Activated T-helper 1 cell treated with Interleukin-2 at 50 U/mL for 16 hours (primary cell): ENCODE measurements around the gene STK24.

Source experiments
- DNase-seq: peaks from one replicate; pipeline ENCODE4 v3.0.0-alpha.2; 2020; ENCODE audit warnings: low read depth

STK24 gene

DNA sequence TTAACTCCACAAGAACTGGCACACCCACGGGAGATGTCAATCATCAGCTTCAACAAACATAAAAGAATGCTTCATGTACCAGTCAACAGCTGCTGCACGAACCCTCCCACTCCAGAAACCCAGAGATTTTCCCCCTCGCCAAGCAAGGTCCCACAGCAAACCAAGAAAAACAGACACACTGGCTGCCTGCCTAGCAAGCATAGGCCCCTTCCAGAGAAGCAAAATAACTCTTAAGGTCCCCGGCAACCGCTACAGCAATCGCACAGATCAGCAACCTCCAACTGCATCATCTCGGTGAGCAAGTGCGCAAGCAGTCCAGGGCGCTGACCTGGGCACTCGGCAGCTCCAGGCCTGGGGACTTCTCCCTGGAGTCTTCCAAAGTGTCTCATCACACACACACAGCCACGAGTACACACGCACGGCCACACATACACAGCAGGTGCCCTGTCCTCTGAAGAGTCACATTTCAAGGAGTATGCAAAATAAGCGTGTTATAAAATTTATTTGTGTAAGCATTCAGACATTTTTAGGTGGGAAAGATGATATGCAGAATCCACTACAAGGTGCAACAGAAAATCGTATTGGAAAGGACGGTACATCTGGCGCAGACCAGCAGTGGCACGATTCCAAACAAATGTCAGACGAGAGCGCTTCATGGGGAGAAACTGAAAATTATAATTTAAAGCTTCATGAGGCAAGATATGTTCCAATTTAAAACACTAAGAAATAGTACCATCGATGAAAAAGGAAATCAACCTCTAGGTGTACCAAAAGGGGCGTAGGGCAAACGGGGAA, 125.0 kb downstream of the STK24 start:
- DNase-seq: no peak

DNA sequence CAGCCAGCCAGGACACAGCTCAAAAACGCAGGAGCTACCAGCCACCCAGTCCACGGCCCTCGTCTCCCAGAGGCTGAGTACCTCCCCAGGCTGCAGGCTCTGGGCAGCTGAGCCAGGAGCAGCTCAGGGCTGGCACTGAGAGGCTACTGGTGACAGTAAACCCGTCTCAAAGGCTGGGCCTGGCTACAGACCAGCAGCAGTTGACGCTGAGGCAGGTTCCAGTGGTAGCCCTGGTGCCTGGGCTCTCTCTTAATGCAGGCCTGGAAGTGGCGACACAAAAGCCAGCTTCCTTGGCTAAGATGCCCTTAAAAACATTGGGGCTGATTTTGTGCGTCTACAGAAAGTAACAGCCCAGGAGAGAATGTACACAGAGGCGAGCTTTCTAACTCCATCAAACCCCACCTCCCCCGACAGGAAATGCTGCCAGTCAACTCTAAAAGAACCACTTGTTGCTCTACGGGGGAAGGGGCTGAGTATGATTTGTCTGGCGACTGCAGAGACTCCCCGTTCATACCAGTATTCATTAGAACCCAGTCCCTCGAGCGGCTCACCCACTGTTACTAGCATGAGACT, 126.3 kb downstream of the STK24 start:
- no peak for DNase-seq

DNA sequence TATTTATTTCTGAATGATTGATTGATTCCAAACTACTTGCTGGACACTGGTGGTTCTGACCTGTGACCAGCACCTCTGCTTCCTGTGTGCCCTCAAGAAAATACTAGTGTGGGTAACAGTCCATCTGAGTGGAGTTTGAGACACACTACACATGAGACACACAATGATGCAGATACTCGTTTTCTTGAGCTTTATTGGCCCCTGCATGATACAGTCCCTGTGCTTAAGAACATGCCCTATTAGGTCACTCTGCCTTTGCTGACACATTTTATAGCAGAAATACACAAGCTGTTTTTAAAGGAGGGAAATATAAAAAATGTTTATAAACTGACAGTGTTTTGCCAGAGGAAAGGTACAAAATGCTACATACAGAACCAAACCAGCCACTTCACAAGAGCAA, 126.9 kb downstream of the STK24 start:
- no peak for DNase-seq

DNA sequence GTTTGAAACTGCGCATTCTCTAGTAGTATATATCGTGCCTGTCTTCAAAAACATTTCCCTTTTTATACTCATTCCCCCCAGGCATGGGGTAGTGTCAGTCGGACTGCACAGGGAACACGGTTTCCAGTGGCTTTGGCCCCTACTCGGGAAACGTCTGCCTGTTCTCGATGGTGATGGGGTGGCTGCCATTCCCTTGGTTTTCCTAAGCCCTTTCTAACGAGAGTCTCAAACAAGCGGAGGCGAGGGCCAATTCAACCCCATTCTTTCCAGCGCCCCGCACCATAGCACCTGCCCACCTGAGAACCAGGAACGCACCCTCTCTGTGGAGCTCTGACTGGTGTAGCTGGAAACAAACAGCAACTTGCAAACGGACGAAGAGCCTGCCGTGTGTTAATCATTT, 127.6 kb downstream of the STK24 start:
- DNase-seq: no peak

DNA sequence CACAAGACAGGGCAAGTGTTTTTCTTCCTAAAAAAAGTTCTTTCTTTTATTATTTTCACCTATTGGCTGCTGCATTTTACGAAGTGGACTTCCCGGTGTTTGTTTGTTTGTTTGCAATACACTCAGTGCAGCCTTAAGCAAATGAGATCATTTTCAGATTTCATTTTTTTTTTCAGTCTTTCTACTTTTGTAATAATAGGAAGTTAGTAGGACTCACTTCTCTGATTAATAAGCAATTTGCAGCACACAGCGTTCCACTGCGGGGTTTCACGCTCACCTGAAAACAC, 128.3 kb downstream of the STK24 start:
- no peak for DNase-seq

DNA sequence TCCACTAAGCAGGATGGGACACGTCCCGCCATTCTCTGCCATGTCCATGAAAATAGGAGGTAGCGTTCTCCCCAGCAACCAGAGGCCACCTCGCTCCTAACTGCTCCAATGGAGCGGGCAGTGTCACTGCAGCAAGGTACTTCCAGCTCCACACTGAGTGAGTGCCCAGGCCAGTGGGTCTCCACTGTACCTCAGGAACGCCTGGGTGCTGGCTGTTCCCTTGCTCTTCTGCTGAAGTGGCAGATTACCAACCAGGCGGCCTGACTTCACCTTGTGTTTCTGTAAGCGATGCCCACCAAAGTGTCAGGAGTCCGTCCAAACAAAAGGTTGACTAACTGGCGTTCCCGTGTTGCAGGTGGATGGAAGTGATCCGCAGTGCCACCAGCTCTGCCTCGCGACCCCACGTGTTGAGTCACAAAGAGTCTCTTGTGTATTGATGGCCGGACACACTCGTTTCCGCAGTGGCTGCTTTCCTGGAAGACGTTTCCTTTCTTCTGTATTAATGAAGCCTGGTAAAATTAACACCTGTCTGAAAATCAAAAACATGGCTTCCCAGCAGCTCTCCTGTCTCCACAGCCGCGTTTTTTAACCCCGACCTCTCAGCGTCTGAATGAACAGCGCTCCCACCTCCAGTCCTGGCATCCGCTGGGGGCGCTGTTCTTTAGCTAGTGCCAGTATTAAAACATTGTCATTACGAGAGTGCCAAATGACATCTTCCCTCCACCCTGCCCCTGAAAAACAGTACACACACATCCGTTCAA, 128.8 kb downstream of the STK24 start:
- no peak for DNase-seq

DNA sequence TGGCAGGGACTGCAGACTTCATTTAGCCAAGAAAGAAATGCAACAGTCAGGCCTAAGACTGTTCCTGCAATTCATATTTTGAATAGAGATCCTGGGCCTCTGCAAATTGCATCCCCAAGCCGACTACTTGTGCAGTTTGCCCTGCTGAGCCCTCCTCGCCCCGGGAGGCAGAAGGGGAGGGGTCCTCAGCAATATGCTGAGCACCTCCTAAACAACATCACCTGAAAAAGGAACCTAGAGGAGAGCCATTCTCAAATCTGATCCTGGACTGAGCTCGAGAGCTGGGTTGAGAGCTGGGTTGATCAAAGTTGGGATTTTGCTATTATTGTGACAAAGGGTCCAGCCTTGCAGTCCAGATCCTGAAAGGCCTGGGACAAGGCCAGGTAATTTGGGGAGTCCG, 129.8 kb downstream of the STK24 start:
- DNase-seq: no peak

DNA sequence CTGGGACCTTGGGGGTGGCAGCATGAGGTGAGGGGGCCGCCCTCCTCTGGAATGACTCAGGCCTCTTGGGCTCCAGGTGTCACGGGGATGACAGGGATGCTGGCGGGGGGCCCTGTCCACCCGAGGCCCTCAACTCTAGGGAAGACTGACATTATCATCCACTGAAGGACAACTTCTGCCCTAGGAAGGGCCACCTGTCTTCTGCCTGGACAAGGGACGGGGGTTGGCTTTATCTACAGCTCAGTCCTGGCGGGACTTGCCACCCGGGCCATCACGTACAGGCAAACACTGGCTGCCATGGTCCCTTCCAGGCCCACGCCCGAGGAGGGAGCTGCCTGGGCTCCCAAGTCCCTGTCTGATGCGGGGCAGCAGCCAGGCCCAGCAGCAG, 130.7 kb downstream of the STK24 start:
- no peak for DNase-seq

DNA sequence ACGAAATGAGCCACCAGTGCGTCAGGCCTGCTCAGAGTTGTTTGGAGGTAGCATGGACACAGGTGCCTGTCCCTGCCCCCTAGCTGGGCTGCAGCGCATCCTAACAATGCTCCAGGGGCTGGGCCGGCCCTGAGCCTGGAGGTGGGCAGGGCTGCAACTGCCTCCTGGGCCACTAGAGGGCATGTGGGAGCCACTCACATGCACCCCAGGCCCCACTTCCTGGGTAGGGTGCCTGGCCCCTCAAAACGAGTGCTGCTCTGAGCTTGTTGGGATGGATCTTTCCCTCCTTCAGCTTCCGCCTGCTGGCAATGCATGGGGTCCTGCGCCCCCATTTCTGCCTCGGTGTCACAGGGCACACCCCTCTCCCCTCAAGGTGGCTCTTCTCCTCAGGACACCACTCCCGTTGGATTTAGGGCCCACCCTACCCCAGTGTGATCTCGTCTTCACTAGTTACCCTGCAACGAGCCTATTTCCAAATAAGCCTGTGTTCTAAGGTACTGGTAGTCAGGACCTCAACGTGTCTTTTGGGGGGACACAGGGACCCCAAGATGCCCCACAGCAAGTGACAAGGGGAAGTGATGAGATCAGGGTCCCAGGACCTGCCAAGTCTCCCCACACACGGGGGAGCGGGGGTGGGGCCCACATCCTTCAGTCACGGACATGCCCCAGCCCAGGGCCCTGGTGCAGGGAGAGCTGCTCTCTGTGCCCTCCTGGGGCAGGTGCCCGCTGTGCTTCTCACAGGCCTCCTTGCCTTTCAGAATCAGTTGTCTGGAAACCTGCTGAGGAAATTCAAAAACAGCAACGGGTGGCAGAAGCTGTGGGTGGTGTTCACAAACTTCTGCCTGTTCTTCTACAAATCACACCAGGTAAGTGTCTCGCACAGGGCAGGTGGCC, 131.3 kb downstream of the STK24 start:
- peak; percentile 66 for DNase-seq

DNA sequence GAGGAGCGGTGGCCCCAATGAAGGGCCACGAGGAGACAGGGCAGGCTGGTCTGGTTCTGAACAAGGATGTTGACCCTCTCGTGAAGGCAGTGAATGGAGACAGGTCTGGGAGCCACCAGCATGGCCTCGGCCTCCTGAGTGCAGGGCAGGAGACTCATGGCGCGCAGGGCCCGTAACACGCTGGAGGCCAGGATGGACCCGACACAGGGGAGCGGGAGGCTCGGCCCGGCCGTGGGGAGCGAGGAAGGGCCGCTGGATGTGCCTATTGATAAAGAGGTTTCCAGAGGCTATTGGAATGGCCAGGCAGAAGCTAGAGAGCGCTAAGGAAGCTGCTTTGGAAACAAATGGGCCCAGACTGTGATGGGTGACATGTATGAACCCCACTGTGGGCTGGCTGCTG, 132.5 kb downstream of the STK24 start:
- DNase-seq: no peak

DNA sequence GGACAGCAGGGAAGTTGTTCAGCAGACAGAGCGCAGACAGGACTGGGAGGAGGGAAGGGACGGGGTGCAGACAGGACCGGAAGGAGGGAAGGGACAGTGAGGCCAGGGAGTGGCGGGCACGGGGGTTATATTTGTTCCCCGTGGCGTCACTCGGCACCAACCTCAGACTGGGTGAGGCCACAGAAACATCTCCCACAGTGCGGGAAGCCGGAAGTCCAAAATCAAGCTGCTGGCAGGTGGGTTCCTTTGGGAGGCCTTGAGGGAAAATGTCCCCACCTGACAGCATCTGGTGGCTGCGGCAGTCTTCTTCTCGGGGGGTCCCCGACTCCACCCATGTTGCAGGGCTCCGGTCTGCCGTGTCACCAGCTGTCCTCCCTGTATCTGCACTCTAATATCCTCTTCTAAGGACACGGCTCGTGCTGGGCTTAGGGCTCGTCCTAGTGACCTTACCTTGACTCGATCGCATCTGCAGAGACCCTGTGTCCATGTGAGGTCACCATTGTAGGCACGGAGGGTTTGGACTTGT, 133.0 kb downstream of the STK24 start:
- no peak for DNase-seq

DNA sequence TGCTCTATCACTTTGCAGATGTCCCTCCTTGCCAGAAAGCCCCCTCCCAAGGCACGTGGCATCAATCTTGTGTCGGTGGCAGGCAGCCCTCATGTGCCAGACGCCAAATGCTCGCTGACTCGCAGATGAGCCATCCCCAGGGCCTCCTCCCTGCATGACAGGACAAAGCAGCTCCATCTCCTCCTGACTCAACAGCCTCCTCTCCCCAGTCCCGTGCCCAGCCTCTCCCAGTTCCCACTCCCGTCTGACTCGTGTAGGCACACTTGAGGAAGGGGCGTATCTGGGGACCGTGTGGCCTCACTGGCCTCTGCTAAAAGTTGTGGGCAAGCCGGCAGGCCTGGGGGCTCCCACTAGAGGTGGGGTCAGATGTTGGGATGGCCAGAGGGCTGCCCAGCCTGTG, 133.6 kb downstream of the STK24 start:
- DNase-seq: no peak

DNA sequence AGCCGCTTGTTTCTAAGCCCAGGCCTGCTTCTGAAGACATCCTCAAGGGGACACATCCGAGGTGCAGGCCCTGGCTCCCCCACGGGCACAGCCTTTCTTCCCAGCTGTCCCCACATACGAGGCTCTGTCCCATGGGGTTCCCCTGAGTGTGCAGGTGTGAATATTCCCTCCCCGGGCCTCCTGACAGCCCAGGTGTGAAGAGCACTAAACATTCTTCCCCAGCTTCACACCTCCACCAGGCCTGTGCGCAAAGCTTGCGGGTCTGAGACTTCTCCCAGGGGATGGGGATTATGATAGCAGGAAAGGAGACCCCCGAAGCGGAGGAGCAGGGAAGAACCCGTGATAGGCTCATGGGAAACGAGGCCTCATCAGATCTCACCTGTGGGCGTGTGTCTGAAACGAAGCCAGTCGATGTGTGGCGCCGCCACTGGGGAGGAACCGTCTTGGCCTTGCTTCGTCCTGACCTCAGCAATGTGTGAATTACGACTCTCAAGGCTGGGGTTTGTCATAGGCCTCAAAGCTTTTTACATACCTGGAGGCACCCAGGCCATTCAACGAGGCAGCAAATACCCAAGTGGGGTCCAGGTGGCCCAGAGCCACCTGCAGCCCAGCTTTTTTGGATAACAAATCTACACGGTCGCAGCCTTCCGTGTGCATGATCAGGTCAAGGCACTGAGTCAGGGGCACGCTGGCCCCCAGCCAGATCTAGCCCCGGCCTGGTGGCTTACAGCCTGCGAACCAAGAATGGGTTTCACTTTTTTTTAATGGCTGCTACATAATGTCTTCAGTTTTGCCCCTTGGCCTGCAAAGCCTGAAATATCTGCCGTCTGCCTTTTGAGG, 134.3 kb downstream of the STK24 start:
- no peak for DNase-seq

DNA sequence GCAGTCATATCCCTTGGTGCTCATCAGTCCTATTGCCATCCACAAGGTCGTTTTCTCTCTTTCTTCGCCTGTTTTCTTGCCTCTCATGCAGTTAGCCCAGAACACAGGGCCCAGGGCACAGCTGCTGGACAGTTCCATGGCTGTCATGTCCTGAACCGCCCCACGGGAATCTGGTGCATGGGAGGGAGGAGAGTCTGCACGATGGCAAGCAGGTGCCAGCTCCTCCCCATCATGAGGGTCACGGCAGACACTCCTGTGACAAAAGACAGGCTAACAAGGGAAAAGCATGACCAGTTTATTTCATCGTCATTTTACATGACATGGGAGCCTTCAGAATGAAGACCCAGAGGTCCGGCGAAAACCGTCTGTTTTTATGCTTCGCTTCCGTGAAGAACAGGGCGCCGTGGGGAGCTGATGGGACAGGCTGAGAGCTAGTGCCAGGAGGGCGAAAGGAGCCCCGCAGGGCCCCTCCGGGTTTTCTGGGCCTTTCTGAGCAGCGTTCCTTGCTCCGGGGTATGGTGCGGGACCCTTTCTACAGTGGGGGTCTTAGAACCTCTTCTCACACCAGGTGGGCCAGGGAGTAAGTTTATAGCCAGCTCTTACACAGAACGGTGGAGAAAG, 135.7 kb downstream of the STK24 start:
- no peak for DNase-seq

DNA sequence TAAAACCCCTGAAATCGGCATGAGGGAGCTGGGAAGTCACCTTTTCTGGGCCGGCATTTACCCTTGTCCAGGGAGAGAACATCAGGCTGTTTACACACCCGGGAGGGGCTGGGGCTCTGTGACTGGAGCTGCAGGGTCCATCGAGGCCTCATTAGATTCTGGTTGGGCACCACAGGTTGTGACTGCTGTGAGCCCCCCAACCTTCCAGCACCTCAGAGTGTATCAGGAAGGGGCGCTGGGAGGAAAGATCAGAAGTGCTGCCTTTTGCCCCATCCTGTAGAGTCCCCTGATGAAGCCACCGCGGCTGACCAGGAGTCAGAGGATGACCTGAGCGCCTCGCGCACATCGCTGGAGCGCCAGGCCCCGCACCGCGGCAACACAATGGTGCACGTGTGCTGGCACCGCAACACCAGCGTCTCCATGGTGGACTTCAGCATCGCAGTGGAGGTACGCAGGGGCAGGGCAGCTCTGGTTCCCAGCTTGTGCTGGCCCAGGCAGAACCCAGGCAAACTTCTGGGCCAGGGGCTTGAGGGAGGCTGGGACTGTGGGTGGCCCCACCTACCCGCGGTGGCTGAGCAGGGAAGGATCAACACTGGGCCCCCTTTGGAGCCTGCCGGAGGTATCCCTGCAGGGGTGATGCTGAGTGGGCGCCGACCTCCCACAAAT, 136.4 kb downstream of the STK24 start:
- DNase-seq: no peak

DNA sequence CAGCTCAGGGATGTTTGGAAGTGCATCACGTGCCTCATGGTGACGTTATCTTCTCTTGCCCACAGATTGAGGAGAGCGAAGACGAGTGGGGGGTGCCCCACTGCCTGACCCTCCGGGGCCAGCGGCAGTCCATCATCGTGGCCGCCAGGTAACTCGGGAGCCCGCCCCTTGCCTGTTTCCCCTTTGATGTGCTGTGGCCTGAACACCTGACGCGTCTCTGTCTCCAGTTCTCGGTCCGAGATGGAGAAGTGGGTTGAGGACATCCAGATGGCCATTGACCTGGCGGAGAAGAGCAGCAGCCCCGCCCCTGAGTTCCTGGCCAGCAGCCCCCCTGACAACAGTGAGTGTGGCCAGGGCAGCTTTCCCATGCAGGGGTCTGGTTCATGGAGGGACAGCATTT, 137.0 kb downstream of the STK24 start:
- DNase-seq: no peak

DNA sequence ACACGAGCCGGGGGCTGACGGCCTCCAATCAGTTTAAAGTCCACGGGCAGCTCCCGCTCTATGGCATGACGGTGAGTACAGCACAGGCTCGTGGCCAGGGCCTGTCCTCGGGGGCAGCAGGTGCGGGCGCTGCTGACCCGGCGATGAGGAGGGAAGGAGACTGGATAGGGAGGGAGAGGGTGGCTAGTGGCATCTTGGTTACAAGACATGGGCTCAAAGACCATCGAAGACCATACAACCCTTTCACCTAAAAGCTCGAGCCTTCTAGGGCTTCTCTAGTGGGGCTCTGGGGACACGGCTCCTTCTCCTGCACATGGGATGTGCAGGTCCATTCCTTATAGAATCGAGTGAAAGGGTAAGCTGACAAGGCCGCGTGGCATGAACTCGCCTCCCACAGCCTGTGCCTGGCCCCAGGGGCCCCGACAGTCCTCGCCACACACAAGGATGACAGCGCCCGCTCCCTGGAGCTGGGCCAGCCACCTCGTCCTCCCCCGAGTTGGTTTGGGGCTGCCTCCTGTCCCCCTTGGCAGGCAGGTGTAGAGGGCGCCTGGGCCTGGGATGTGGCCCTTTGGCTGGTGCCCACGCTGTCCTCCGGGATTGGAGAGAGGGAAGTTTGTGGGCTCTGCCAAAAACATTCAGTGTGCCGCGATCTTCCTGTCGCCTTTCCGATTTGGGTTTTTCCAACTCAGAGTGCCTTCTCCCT, 137.6 kb downstream of the STK24 start:
- no peak for DNase-seq

DNA sequence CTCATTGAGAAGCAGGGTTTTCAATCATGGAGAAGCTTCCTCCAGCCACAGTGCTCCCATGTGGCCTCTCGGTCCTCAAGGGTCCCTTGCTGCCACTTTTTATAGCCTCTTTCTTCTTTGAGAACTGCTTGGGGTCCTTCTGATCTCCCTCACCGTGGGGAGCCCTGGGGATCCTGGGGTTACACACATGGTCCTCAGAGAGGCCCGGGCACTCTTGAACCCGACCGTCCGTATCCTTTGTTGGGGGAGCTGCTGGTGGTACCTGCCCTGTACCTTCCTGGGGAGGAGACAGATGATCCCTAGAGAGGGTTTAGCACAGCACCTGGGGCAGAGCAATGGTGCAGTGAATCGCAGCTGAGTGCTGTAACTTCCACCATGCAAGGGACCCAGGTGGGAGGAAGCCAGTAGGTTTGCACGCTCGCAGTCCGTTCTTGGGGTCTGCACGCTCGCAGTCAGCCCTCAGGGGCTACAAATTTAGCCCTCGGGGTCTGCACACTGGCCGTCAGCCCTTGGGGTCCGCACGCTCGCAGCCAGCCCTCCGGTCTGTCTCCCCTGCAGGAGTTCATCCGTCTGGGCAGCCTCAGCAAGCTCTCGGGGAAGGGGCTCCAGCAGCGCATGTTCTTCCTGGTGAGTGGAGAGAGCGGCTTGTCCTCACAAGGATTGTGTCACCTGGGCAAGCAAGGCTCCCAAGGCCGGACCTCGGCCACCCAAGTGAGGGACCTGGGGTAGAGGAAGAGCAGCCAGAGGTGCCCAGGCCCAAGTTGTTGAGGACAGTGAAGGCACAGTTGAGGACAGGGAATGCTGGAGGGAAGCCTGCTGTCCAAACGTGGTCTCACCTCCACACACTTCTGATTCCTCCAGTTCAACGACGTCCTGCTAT, 138.4 kb downstream of the STK24 start:
- no peak for DNase-seq
